HG02981 (cell line): ENCODE results near the gene MAGEA12.
"Not testable (repeated sequence)": the region's sequence is repeated elsewhere in the genome, so short reads cannot be mapped to it uniquely, and the experiment has no call there.

ENCODE experiments used
- ATAC-seq: cut with Tn5 transposase; IDR thresholded peaks from one replicate; pipeline ENCODE4 v1.9.1; 2021; ENCODE audit warnings: mild to moderate bottlenecking, moderate library complexity; ENCODE audit not compliant: unreplicated experiment

MAGEA12 gene

GRCh38 chrX:152733261-152733975 is at the start of gene MAGEA12, which contains the start of gene CSAG1:
Gene MAGEA12 (plus strand): TSS chrX:152733757. CDS start chrX:152736162, 2,405 bp downstream.
Gene CSAG1 (minus strand): TSS chrX:152733721. CDS start chrX:152732460, 1,261 bp downstream.
- ATAC-seq, result no peak

- ATAC-seq, result not testable (repeated sequence)
Observed at GRCh38 chrX:152697952-152698931, 35.3 kb upstream of the MAGEA12 start, which contains the start of gene MAGEA3. Gene MAGEA3 (plus strand): TSS chrX:152698794. CDS start chrX:152700833, 2,039 bp downstream.

- ATAC-seq, result not testable (repeated sequence)
Observed at GRCh38 chrX:152700390-152700789, 33.2 kb upstream of the MAGEA12 start.

- ATAC-seq, result not testable (repeated sequence)
Observed at GRCh38 chrX:152706500-152706899, 27.1 kb upstream of the MAGEA12 start.

GRCh38 chrX:152709173-152709572 is 24.4 kb upstream of the MAGEA12 start, which contains the start of gene CSAG2:
Gene CSAG2 (minus strand): TSS chrX:152709273. CDS start chrX:152709112, 161 bp downstream.
- not testable (repeated sequence) for ATAC-seq

GRCh38 chrX:152713195-152713594 is 20.4 kb upstream of the MAGEA12 start:
- not testable (repeated sequence) for ATAC-seq

- ATAC-seq, result not testable (repeated sequence)
Observed at GRCh38 chrX:152713815-152714787, 19.5 kb upstream of the MAGEA12 start, which contains the start of gene MAGEA2B. Gene MAGEA2B (plus strand): TSS chrX:152714628. CDS start chrX:152717107, 2,479 bp downstream.

GRCh38 chrX:152725409-152725808 is 8.1 kb upstream of the MAGEA12 start:
- ATAC-seq, result no peak

- ATAC-seq, result not testable (repeated sequence)
Observed at GRCh38 chrX:152734143-152734858, 744 bp downstream of the MAGEA12 start.

- ATAC-seq, result no peak
Observed at GRCh38 chrX:152735101-152735500, 1.5 kb downstream of the MAGEA12 start.

GRCh38 chrX:152735860-152736511 is 2.4 kb downstream of the MAGEA12 start:
- ATAC-seq, result no peak

- ATAC-seq, result not testable (repeated sequence)
Observed at GRCh38 chrX:152736528-152736927, 3.0 kb downstream of the MAGEA12 start.

- no peak for ATAC-seq
Observed at GRCh38 chrX:152738560-152738959, 5.0 kb downstream of the MAGEA12 start.

GRCh38 chrX:152753686-152754650 is 20.4 kb downstream of the MAGEA12 start, which contains the start of gene MAGEA2:
Gene MAGEA2 (minus strand): TSS chrX:152753842. CDS start chrX:152751363, 2,479 bp downstream.
- ATAC-seq, result not testable (repeated sequence)

GRCh38 chrX:152754871-152755270 is 21.3 kb downstream of the MAGEA12 start:
- not testable (repeated sequence) for ATAC-seq

GRCh38 chrX:152758918-152759317 is 25.4 kb downstream of the MAGEA12 start, which contains the start of gene CSAG3:
Gene CSAG3 (plus strand): TSS chrX:152759218.
- ATAC-seq, result not testable (repeated sequence)

GRCh38 chrX:152759544-152759943 is 26.0 kb downstream of the MAGEA12 start:
- ATAC-seq, result not testable (repeated sequence)
